ENCODE results near the gene SCUBE1. TPM values are rescaled to one million over a fixed set of nuclear protein-coding genes. Genes with fewer than 3 reads are reported as not detected.

The SCUBE1 gene
- total RNA-seq, 1 experiment from 2014 or later, result 3.9 TPM

GRCh38 chr22:43329061-43329460 lies 14.1 kb downstream of the SCUBE1 start (continued):
- TF ChIP-seq CTCF (IDR thresholded peaks at IDR 0.05 in 2 of 3, conservative IDR thresholded peaks at IDR 0.05 in 1 of 3; ENCODE audit: borderline replicate concordance in 1 of 3, insufficient read depth in 1 of 3, low read depth in 2 of 3, low read length in 2 of 3) (no peak), TCF7L2 (IDR thresholded peaks at IDR 0.05; ENCODE audit: borderline replicate concordance, extremely low read depth, insufficient read depth, insufficient read length) (no peak), FOSL1 (IDR thresholded peaks at IDR 0.05; ENCODE audit: low read depth) (no peak), ZNF274 (IDR thresholded peaks at IDR 0.05; ENCODE audit: low read depth, low read length) (no peak)
- TF ChIP-seq, protein P1, sequence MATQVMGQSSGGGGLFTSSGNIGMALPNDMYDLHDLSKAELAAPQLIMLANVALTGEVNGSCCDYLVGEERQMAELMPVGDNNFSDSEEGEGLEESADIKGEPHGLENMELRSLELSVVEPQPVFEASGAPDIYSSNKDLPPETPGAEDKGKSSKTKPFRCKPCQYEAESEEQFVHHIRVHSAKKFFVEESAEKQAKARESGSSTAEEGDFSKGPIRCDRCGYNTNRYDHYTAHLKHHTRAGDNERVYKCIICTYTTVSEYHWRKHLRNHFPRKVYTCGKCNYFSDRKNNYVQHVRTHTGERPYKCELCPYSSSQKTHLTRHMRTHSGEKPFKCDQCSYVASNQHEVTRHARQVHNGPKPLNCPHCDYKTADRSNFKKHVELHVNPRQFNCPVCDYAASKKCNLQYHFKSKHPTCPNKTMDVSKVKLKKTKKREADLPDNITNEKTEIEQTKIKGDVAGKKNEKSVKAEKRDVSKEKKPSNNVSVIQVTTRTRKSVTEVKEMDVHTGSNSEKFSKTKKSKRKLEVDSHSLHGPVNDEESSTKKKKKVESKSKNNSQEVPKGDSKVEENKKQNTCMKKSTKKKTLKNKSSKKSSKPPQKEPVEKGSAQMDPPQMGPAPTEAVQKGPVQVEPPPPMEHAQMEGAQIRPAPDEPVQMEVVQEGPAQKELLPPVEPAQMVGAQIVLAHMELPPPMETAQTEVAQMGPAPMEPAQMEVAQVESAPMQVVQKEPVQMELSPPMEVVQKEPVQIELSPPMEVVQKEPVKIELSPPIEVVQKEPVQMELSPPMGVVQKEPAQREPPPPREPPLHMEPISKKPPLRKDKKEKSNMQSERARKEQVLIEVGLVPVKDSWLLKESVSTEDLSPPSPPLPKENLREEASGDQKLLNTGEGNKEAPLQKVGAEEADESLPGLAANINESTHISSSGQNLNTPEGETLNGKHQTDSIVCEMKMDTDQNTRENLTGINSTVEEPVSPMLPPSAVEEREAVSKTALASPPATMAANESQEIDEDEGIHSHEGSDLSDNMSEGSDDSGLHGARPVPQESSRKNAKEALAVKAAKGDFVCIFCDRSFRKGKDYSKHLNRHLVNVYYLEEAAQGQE (IDR thresholded peaks at IDR 0.05; ENCODE audit: low read depth), result no peak

DNA sequence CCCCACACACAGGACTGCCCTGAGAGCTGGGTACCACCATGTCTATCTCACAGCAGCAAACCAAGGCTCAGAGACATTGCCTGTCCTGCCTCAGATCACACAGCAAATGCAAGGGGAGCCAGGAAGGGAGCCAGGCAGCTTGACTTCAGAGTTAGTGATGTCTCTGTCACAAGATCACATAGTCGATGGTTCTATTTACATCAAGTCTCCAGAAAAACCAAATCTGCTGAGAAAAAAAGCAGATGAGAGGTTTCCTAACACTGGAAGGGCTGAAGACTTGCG lies 16.1 kb downstream of the SCUBE1 start:
- BruUV-seq (replicated peaks), result no TSS peak
- Histone ChIP-seq H3K9me3 (ENCODE audit: control insufficient read depth in 1 of 2, insufficient read depth in 1 of 2, low read depth in 1 of 2, low read length in 2 of 2) (no peaks in the 10 kb centered on the region), H3K4me2 (ENCODE audit: low read length) (no peak overlapping the region), H3K79me2 (ENCODE audit: insufficient read depth, low read length) (no peaks in the 10 kb centered on the region), H4K20me1 (ENCODE audit: insufficient read depth) (no peaks in the 10 kb centered on the region), H3K9me2 (ENCODE audit: insufficient read depth) (no peaks in the 10 kb centered on the region), H3K36me3 (ENCODE audit: control insufficient read depth in 1 of 2, insufficient read depth in 2 of 2, low read length in 2 of 2) (no peaks in the 10 kb centered on the region), H3K4me3 (replicated peaks in 1 of 2; ENCODE audit: low read depth in 1 of 2, low read length in 2 of 2) (no peak overlapping the region), H2AFZ (ENCODE audit: low read depth, low read length, poor library complexity, severe bottlenecking) (no peak overlapping the region), H3K9ac (ENCODE audit: low read length) (no peak overlapping the region), H3K4me1 (ENCODE audit: control insufficient read depth in 1 of 2, insufficient read depth in 2 of 2, low read length in 2 of 2) (no peaks in the 10 kb centered on the region), H3K27ac (ENCODE audit: low read depth, low read length) (no peak overlapping the region), H3K27me3 (ENCODE audit: insufficient read depth, low read length) (0 out of 2 replicates have a peak, but pooled peaks cover 4% of the 10 kb centered on the region)
- ChIA-PET POLR2A (no interaction called here), CTCF (no interaction called here), RAD21 (ENCODE audit: low non-redundant PET in 1 of 2, low total read pairs in 2 of 2, uncharacterized antibody in 2 of 2, unreplicated experiment in 2 of 2) (no interaction called here)
- ATAC-seq, result no peak
- intact Hi-C loops (cut with micrococcal nuclease), result no loop called here
- DNase-seq (ENCODE audit: low read depth, low spot score), result no peak
- TF ChIP-seq EGR1 (IDR thresholded peaks at IDR 0.05; ENCODE audit: low read depth), result no peak
- no peak for TF ChIP-seq ZNF274 (IDR thresholded peaks at IDR 0.05; ENCODE audit: low read depth, low read length)
- TF ChIP-seq EZH2 (IDR thresholded peaks at IDR 0.05), result no peak
- TF ChIP-seq EZH2phosphoT487 (IDR thresholded peaks at IDR 0.05; ENCODE audit: borderline replicate concordance), result no peak
- TF ChIP-seq ELF1 (IDR thresholded peaks at IDR 0.05; ENCODE audit: borderline replicate concordance, low read depth), result no peak
- TF ChIP-seq, protein P1 (IDR thresholded peaks at IDR 0.05; ENCODE audit: low read depth), result no peak
- no peak for TF ChIP-seq SIN3A (IDR thresholded peaks at IDR 0.05; ENCODE audit: low read depth)
- TF ChIP-seq RAD21 (IDR thresholded peaks at IDR 0.05; ENCODE audit: low read depth), result no peak
- TF ChIP-seq POLR2A (IDR thresholded peaks at IDR 0.05; ENCODE audit: borderline replicate concordance, extremely low read depth, insufficient read depth, insufficient read length), result no peak
- TF ChIP-seq MAX (IDR thresholded peaks at IDR 0.05), result no peak
- TF ChIP-seq CBX3 (IDR thresholded peaks at IDR 0.05; ENCODE audit: low read depth), result no peak
- no peak for TF ChIP-seq SP1 (IDR thresholded peaks at IDR 0.05; ENCODE audit: low read depth)
- TF ChIP-seq JUND (IDR thresholded peaks at IDR 0.05), result no peak

All from HCT116 (cell line).